Measurements from ENCODE around the gene CFP.

CFP gene

GRCh38 chrX:47597222-47597621 is 32.5 kb downstream of the CFP start:
- DNase-seq, result no peak

GRCh38 chrX:47596256-47596655 is 33.5 kb downstream of the CFP start:
- no peak for DNase-seq

- DNase-seq, result no peak
Measured at GRCh38 chrX:47595716-47596251, 33.9 kb downstream of the CFP start.

- DNase-seq, result no peak
Measured at GRCh38 chrX:47593522-47593921, 36.2 kb downstream of the CFP start.

- DNase-seq, result no peak
Measured at GRCh38 chrX:47590984-47591383, 38.7 kb downstream of the CFP start.

- no peak for DNase-seq
Measured at GRCh38 chrX:47587906-47588735, 41.6 kb downstream of the CFP start.

- no peak for DNase-seq
Measured at GRCh38 chrX:47587091-47587891, 42.4 kb downstream of the CFP start.

- no peak for DNase-seq
Measured at GRCh38 chrX:47586043-47586787, 43.5 kb downstream of the CFP start.

- no peak for DNase-seq
Measured at GRCh38 chrX:47585273-47585672, 44.5 kb downstream of the CFP start.

GRCh38 chrX:47584714-47585113 is 45.0 kb downstream of the CFP start:
- no peak for DNase-seq

- no peak for DNase-seq
Measured at GRCh38 chrX:47583240-47583861, 46.4 kb downstream of the CFP start.

GRCh38 chrX:47581731-47582647 is 47.7 kb downstream of the CFP start, which contains the start of gene TIMP1:
Gene TIMP1, plus strand, starts transcription at chrX:47582436. Its CDS starts 980 bp downstream, at chrX:47583416.
- peak; percentile 3 for DNase-seq

GRCh38 chrX:47579537-47579936 is 50.2 kb downstream of the CFP start:
- no peak for DNase-seq

GRCh38 chrX:47578692-47579091 is 51.0 kb downstream of the CFP start:
- DNase-seq, result no peak

GRCh38 chrX:47577901-47578300 is 51.8 kb downstream of the CFP start:
- no peak for DNase-seq

GRCh38 chrX:47577424-47577823 is 52.3 kb downstream of the CFP start:
- DNase-seq, result no peak

GRCh38 chrX:47576021-47576898 is 53.5 kb downstream of the CFP start:
- no peak for DNase-seq

- DNase-seq, result no peak
Measured at GRCh38 chrX:47574547-47575301, 55.0 kb downstream of the CFP start.

- no peak for DNase-seq
Measured at GRCh38 chrX:47574076-47574546, 55.6 kb downstream of the CFP start.
